Measurements from ENCODE around the gene CEMIP2. TPM values are rescaled to one million over a fixed set of nuclear protein-coding genes. Genes with fewer than 3 reads are reported as not detected.

The CEMIP2 gene
- total and polyA plus RNA-seq, 2 of the 13 experiments (the other 11 are each of a cell fraction or from before 2014, with no cell fraction given) = 94.3 to 128 TPM

- TF ChIP-seq POGK (CRISPR knock-in tag; conservative IDR thresholded peaks at IDR 0.05) = peak; percentile 63; the same call in 1 of the 2 replicates
- TF ChIP-seq ZKSCAN5 (CRISPR knock-in tag; IDR thresholded peaks at IDR 0.05) = no peak
- TF ChIP-seq LRRFIP1 (CRISPR knock-in tag; conservative IDR thresholded peaks at IDR 0.05) = no peak
- no peak for TF ChIP-seq POLR2A (IDR thresholded peaks at IDR 0.05; ENCODE audit: insufficient read depth in 1 of 2, low read depth in 2 of 2, low read length in 2 of 2)
- no peak for TF ChIP-seq TERF1 (CRISPR knock-in tag; IDR thresholded peaks at IDR 0.05)
- peak; percentile 91 for TF ChIP-seq CEBPB (IDR thresholded peaks at IDR 0.05; ENCODE audit: borderline replicate concordance, low read depth, low read length)
- peak; percentile 65 for TF ChIP-seq THAP11 (CRISPR knock-in tag; IDR thresholded peaks at IDR 0.05)
- TF ChIP-seq SAP130 (CRISPR knock-in tag; IDR thresholded peaks at IDR 0.05; ENCODE audit: low read depth) = peak; percentile 79
- no peak for TF ChIP-seq ZNF839 (CRISPR knock-in tag; IDR thresholded peaks at IDR 0.05; ENCODE audit: borderline replicate concordance)
- TF ChIP-seq ZNF558 (CRISPR knock-in tag; IDR thresholded peaks at IDR 0.05; ENCODE audit: borderline replicate concordance) = no peak
- no peak for TF ChIP-seq MAF1 (CRISPR knock-in tag; IDR thresholded peaks at IDR 0.05; ENCODE audit: borderline replicate concordance)
- peak; percentile 98 for TF ChIP-seq RARA (CRISPR knock-in tag; IDR thresholded peaks at IDR 0.05)
- peak; percentile 43; the same call in 1 of the 2 replicates for TF ChIP-seq MBD4 (IDR thresholded peaks at IDR 0.05; ENCODE audit: borderline replicate concordance, low read length)
- TF ChIP-seq HINFP (CRISPR knock-in tag; IDR thresholded peaks at IDR 0.05; ENCODE audit: low read depth) = no peak
- TF ChIP-seq SUZ12 (IDR thresholded peaks at IDR 0.05; ENCODE audit: low read depth, low read length) = no peak
- peak; percentile 91; the same call in 1 of the 2 replicates for TF ChIP-seq MIER3 (CRISPR knock-in tag; IDR thresholded peaks at IDR 0.05; ENCODE audit: borderline replicate concordance)
- 0 out of 2 replicates have a peak, but pooled peaks have one; percentile 44 for TF ChIP-seq TRIM24 (CRISPR knock-in tag; IDR thresholded peaks at IDR 0.05)
- TF ChIP-seq PPARG (CRISPR knock-in tag; conservative IDR thresholded peaks at IDR 0.05) = peak; percentile 91
- no peak for TF ChIP-seq SYNCRIP (IDR thresholded peaks at IDR 0.05; ENCODE audit: insufficient read depth, low read depth, low read length)
- peak; percentile 69; the same call in 1 of the 2 replicates for TF ChIP-seq KLF6 (CRISPR knock-in tag; IDR thresholded peaks at IDR 0.05)
- peak; percentile 61; the same call in 1 of the 2 replicates for TF ChIP-seq NFIC (IDR thresholded peaks at IDR 0.05; ENCODE audit: low read length)
- peak; percentile 49; the same call in 1 of the 2 replicates for TF ChIP-seq PITX1 (CRISPR knock-in tag; IDR thresholded peaks at IDR 0.05)
- peak; percentile 77; the same call in 1 of the 2 replicates for TF ChIP-seq ZGPAT (CRISPR knock-in tag; IDR thresholded peaks at IDR 0.05)
Measured at GRCh38 chr9:71778085-71778484, 9.8 kb upstream of the CEMIP2 start (continued).
